ENCODE measurements around the gene SLC7A7. TPM values are rescaled to one million over a fixed set of nuclear protein-coding genes. Genes with fewer than 3 reads are reported as not detected.

SLC7A7 gene
- total and polyA plus RNA-seq, 2 of the 13 experiments (the other 11 are each of a cell fraction or from before 2014, with no cell fraction given) = 0.13 to 0.63 TPM

DNA sequence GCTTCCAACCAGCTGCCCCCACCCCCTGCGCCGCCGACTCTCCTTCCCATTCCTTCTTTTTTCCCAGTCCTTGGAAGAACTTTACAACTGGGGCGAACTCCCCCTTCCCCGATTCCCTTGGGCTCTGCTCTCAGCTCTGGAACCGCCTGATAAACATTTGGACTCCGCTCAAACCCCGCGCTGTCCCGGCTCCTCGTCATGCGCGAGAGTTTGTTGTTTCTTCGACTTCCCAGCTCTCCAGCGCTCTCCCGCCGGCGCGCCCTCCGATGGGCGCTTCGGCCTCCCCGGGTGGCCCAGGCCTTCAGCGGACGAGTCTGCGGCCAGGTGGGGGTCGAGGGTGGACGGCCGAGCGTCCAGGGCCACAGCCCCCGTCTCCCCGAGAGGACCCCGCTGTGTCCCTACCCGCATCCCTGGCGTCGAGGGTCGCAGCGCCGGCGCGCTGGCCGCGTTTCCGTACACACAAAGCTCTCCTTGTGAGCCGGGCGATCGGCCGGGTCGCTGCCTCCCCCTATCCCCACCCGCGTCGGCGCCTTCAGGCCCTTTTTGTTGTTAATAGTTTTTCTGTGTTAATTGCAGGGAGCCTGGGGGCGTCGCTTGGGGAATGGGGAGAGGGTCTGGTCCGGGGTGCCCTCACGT lies 22.0 kb upstream of the SLC7A7 start (continued):
- TF ChIP-seq SRSF9 (IDR thresholded peaks at IDR 0.05; ENCODE audit: borderline replicate concordance, insufficient read depth, low read depth, low read length, poor library complexity, severe bottlenecking) (no peak), HNRNPLL (IDR thresholded peaks at IDR 0.05; ENCODE audit: low read depth, low read length, poor library complexity, severe bottlenecking) (peak; percentile 59), FOXK1 (CRISPR knock-in tag; IDR thresholded peaks at IDR 0.05; ENCODE audit: borderline replicate concordance, low read depth) (no peak), ZFAT (CRISPR knock-in tag; conservative IDR thresholded peaks at IDR 0.05) (no peak), MEIS1 (CRISPR knock-in tag; IDR thresholded peaks at IDR 0.05; ENCODE audit: borderline replicate concordance) (0 out of 2 replicates have a peak, but pooled peaks have one; percentile 73), TFAP4 (IDR thresholded peaks at IDR 0.05; ENCODE audit: borderline replicate concordance, low read depth) (no peak), CREB3 (CRISPR knock-in tag; IDR thresholded peaks at IDR 0.05) (no peak), ZNF484 (CRISPR knock-in tag; IDR thresholded peaks at IDR 0.05; ENCODE audit: borderline replicate concordance, low read depth) (no peak), ZKSCAN8 (CRISPR knock-in tag; IDR thresholded peaks at IDR 0.05; ENCODE audit: borderline replicate concordance) (no peak), BRCA1 (CRISPR knock-in tag; IDR thresholded peaks at IDR 0.05) (0 out of 2 replicates have a peak, but pooled peaks have one; percentile 14), MATR3 (CRISPR knock-in tag; IDR thresholded peaks at IDR 0.05) (no peak), WIZ (CRISPR knock-in tag; IDR thresholded peaks at IDR 0.05) (no peak), ZNF790 (CRISPR knock-in tag; IDR thresholded peaks at IDR 0.05; ENCODE audit: borderline replicate concordance) (0 out of 2 replicates have a peak, but pooled peaks have one; percentile 26), NFKBIZ (CRISPR knock-in tag; IDR thresholded peaks at IDR 0.05) (no peak), MAZ (IDR thresholded peaks at IDR 0.05; ENCODE audit: borderline replicate concordance, low read depth, low read length) (no peak), MAZ (CRISPR knock-in tag; IDR thresholded peaks at IDR 0.05; ENCODE audit: low read depth) (peak; percentile 55; the same call in 1 of the 2 replicates), ATF1 (CRISPR knock-in tag; IDR thresholded peaks at IDR 0.05) (no peak), STAT6 (CRISPR knock-in tag; IDR thresholded peaks at IDR 0.05; ENCODE audit: borderline replicate concordance) (no peak), REXO4 (CRISPR knock-in tag; IDR thresholded peaks at IDR 0.05; ENCODE audit: borderline replicate concordance) (no peak)
- TF ChIP-seq, protein P1, sequence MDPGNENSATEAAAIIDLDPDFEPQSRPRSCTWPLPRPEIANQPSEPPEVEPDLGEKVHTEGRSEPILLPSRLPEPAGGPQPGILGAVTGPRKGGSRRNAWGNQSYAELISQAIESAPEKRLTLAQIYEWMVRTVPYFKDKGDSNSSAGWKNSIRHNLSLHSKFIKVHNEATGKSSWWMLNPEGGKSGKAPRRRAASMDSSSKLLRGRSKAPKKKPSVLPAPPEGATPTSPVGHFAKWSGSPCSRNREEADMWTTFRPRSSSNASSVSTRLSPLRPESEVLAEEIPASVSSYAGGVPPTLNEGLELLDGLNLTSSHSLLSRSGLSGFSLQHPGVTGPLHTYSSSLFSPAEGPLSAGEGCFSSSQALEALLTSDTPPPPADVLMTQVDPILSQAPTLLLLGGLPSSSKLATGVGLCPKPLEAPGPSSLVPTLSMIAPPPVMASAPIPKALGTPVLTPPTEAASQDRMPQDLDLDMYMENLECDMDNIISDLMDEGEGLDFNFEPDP (CRISPR knock-in tag; conservative IDR thresholded peaks at IDR 0.05) = 0 out of 2 replicates have a peak, but pooled peaks have one; percentile 75

Measured in HepG2 (cell line).